ENCODE data around the gene SASH1.

The SASH1 gene

GRCh38 chr6:148425443-148425842, 82.8 kb downstream of the SASH1 start:
- Histone ChIP-seq H3K36me3 (ENCODE audit: insufficient read depth, low read length) (no peaks in the 10 kb centered on the region), H3K9me3 (ENCODE audit: low read length) (no peaks in the 10 kb centered on the region), H3K27me3 (ENCODE audit: insufficient read depth, low read length) (no peaks in the 10 kb centered on the region), H3K4me1 (ENCODE audit: insufficient read depth, low read length) (peaks cover 8% of the 10 kb centered on the region), H3K4me3 (ENCODE audit: low read length) (no peak overlapping the region), H2AFZ (ENCODE audit: low read depth, low read length) (no peak overlapping the region)

- H2AFZ ChIP-seq (ENCODE audit: low read depth, low read length): no peak overlapping the region
- H3K36me3 ChIP-seq (ENCODE audit: insufficient read depth, low read length): no peaks in the 10 kb centered on the region
- peaks cover 8% of the 10 kb centered on the region for H3K4me1 ChIP-seq (ENCODE audit: insufficient read depth, low read length)
- H3K9me3 ChIP-seq (ENCODE audit: low read length): no peaks in the 10 kb centered on the region
- no peaks in the 10 kb centered on the region for H3K27me3 ChIP-seq (ENCODE audit: insufficient read depth, low read length)
- H3K4me3 ChIP-seq (ENCODE audit: low read length): no peak overlapping the region
These were observed 83.8 kb downstream of the SASH1 start for GRCh38 chr6:148426317-148426977.

GRCh38 chr6:148427333-148427732, 84.7 kb downstream of the SASH1 start:
- Histone ChIP-seq H3K36me3 (ENCODE audit: insufficient read depth, low read length) (no peaks in the 10 kb centered on the region), H3K27me3 (ENCODE audit: insufficient read depth, low read length) (no peaks in the 10 kb centered on the region), H3K4me3 (ENCODE audit: low read length) (no peak overlapping the region), H3K9me3 (ENCODE audit: low read length) (no peaks in the 10 kb centered on the region), H2AFZ (ENCODE audit: low read depth, low read length) (no peak overlapping the region), H3K4me1 (ENCODE audit: insufficient read depth, low read length) (peaks cover 8% of the 10 kb centered on the region)

- H3K4me1 ChIP-seq (ENCODE audit: insufficient read depth, low read length): no peaks in the 10 kb centered on the region
- no peaks in the 10 kb centered on the region for H3K36me3 ChIP-seq (ENCODE audit: insufficient read depth, low read length)
- H3K9me3 ChIP-seq (ENCODE audit: low read length): no peaks in the 10 kb centered on the region
- H2AFZ ChIP-seq (ENCODE audit: low read depth, low read length): no peak overlapping the region
- H3K27me3 ChIP-seq (ENCODE audit: insufficient read depth, low read length): no peaks in the 10 kb centered on the region
- H3K4me3 ChIP-seq (ENCODE audit: low read length): no peak overlapping the region
These were observed 86.8 kb downstream of the SASH1 start for GRCh38 chr6:148429423-148429822.

- Histone ChIP-seq H3K9me3 (ENCODE audit: low read length) (no peaks in the 10 kb centered on the region), H3K27me3 (ENCODE audit: insufficient read depth, low read length) (no peaks in the 10 kb centered on the region), H3K4me3 (ENCODE audit: low read length) (no peak overlapping the region), H3K36me3 (ENCODE audit: insufficient read depth, low read length) (no peaks in the 10 kb centered on the region), H2AFZ (ENCODE audit: low read depth, low read length) (no peak overlapping the region), H3K4me1 (ENCODE audit: insufficient read depth, low read length) (no peaks in the 10 kb centered on the region)
These were observed 88.3 kb downstream of the SASH1 start for GRCh38 chr6:148430897-148431296.

GRCh38 chr6:148431413-148431812, 88.8 kb downstream of the SASH1 start:
- Histone ChIP-seq H3K36me3 (ENCODE audit: insufficient read depth, low read length) (no peaks in the 10 kb centered on the region), H2AFZ (ENCODE audit: low read depth, low read length) (no peak overlapping the region), H3K27me3 (ENCODE audit: insufficient read depth, low read length) (no peaks in the 10 kb centered on the region), H3K4me1 (ENCODE audit: insufficient read depth, low read length) (no peaks in the 10 kb centered on the region), H3K9me3 (ENCODE audit: low read length) (no peaks in the 10 kb centered on the region), H3K4me3 (ENCODE audit: low read length) (no peak overlapping the region)

- Histone ChIP-seq H3K9me3 (ENCODE audit: low read length) (no peaks in the 10 kb centered on the region), H3K4me3 (ENCODE audit: low read length) (no peak overlapping the region), H3K4me1 (ENCODE audit: insufficient read depth, low read length) (no peaks in the 10 kb centered on the region), H3K36me3 (ENCODE audit: insufficient read depth, low read length) (no peaks in the 10 kb centered on the region), H2AFZ (ENCODE audit: low read depth, low read length) (no peak overlapping the region), H3K27me3 (ENCODE audit: insufficient read depth, low read length) (no peaks in the 10 kb centered on the region)
These were observed 89.2 kb downstream of the SASH1 start for GRCh38 chr6:148431840-148432239.

GRCh38 chr6:148432462-148433195, 90.0 kb downstream of the SASH1 start:
- Histone ChIP-seq H3K36me3 (ENCODE audit: insufficient read depth, low read length) (no peaks in the 10 kb centered on the region), H2AFZ (ENCODE audit: low read depth, low read length) (no peak overlapping the region), H3K27me3 (ENCODE audit: insufficient read depth, low read length) (no peaks in the 10 kb centered on the region), H3K4me1 (ENCODE audit: insufficient read depth, low read length) (no peaks in the 10 kb centered on the region), H3K4me3 (ENCODE audit: low read length) (no peak overlapping the region), H3K9me3 (ENCODE audit: low read length) (no peaks in the 10 kb centered on the region)

GRCh38 chr6:148435386-148435785, 92.7 kb downstream of the SASH1 start:
- no peaks in the 10 kb centered on the region for H3K4me1 ChIP-seq (ENCODE audit: insufficient read depth, low read length)
- no peaks in the 10 kb centered on the region for H3K27me3 ChIP-seq (ENCODE audit: insufficient read depth, low read length)
- H3K4me3 ChIP-seq (ENCODE audit: low read length): no peak overlapping the region
- no peak overlapping the region for H2AFZ ChIP-seq (ENCODE audit: low read depth, low read length)
- H3K9me3 ChIP-seq (ENCODE audit: low read length): no peaks in the 10 kb centered on the region
- no peaks in the 10 kb centered on the region for H3K36me3 ChIP-seq (ENCODE audit: insufficient read depth, low read length)

GRCh38 chr6:148436466-148436865, 93.8 kb downstream of the SASH1 start:
- Histone ChIP-seq H3K4me1 (ENCODE audit: insufficient read depth, low read length) (no peaks in the 10 kb centered on the region), H3K9me3 (ENCODE audit: low read length) (no peaks in the 10 kb centered on the region), H3K27me3 (ENCODE audit: insufficient read depth, low read length) (no peaks in the 10 kb centered on the region), H3K36me3 (ENCODE audit: insufficient read depth, low read length) (no peaks in the 10 kb centered on the region), H2AFZ (ENCODE audit: low read depth, low read length) (no peak overlapping the region), H3K4me3 (ENCODE audit: low read length) (no peak overlapping the region)

- Histone ChIP-seq H3K4me1 (ENCODE audit: insufficient read depth, low read length) (peaks cover 2% of the 10 kb centered on the region), H3K9me3 (ENCODE audit: low read length) (no peaks in the 10 kb centered on the region), H3K36me3 (ENCODE audit: insufficient read depth, low read length) (peaks cover 2% of the 10 kb centered on the region), H3K4me3 (ENCODE audit: low read length) (no peak overlapping the region), H2AFZ (ENCODE audit: low read depth, low read length) (no peak overlapping the region), H3K27me3 (ENCODE audit: insufficient read depth, low read length) (no peaks in the 10 kb centered on the region)
These were observed 96.0 kb downstream of the SASH1 start for GRCh38 chr6:148438632-148439031.

GRCh38 chr6:148440016-148440415, 97.4 kb downstream of the SASH1 start:
- no peak overlapping the region for H3K4me3 ChIP-seq (ENCODE audit: low read length)

GRCh38 chr6:148440877-148441453, 98.3 kb downstream of the SASH1 start:
- H3K4me1 ChIP-seq (ENCODE audit: insufficient read depth, low read length): peaks cover 15% of the 10 kb centered on the region
- no peaks in the 10 kb centered on the region for H3K9me3 ChIP-seq (ENCODE audit: low read length)
- peaks cover 2% of the 10 kb centered on the region for H3K36me3 ChIP-seq (ENCODE audit: insufficient read depth, low read length)
- H2AFZ ChIP-seq (ENCODE audit: low read depth, low read length): no peak overlapping the region
- no peak overlapping the region for H3K4me3 ChIP-seq (ENCODE audit: low read length)
- no peaks in the 10 kb centered on the region for H3K27me3 ChIP-seq (ENCODE audit: insufficient read depth, low read length)

More at GRCh38 chr6:148440016-148440415, 97.4 kb downstream of the SASH1 start:
- Histone ChIP-seq H3K9me3 (ENCODE audit: low read length) (no peaks in the 10 kb centered on the region), H3K27me3 (ENCODE audit: insufficient read depth, low read length) (no peaks in the 10 kb centered on the region), H2AFZ (ENCODE audit: low read depth, low read length) (no peak overlapping the region), H3K36me3 (ENCODE audit: insufficient read depth, low read length) (peaks cover 2% of the 10 kb centered on the region), H3K4me1 (ENCODE audit: insufficient read depth, low read length) (peaks cover 13% of the 10 kb centered on the region)
